Uterus (tissue), 4 donors: ENCODE data around the gene GOLGA6L25. TPM values are rescaled to one million over a fixed set of nuclear protein-coding genes. Genes with fewer than 3 reads are reported as not detected.
"Not testable (repeated sequence)": the region's sequence is repeated elsewhere in the genome, so short reads cannot be mapped to it uniquely, and the experiment has no call there.

Experiments used
- DNase-seq, 2 donors: peaks; one replicate each; pipeline ENCODE4 v3.0.0-alpha.2; 2019 to 2020
- H3K27ac ChIP-seq, 2 donors: fragments of 200-600 bp; sonication (generic); 1 replicate in 1 of 2; 2 replicates in 1 of 2; pipeline ENCODE4 v1.5.1; 2016 to 2018
- H3K27me3 ChIP-seq, 2 donors: fragments of 200-600 bp; sonication (generic); one replicate each; pipeline ENCODE4 v1.5.1; 2018 to 2019; ENCODE audit warnings: control low read depth in 1 of 2
- H3K36me3 ChIP-seq, 2 donors: fragments of 200-600 bp; sonication (generic); one replicate each; pipeline ENCODE4 v1.5.1; 2019; ENCODE audit warnings: control low read depth in 1 of 2
- H3K4me1 ChIP-seq, 2 donors: fragments of 200-600 bp; sonication (generic); one replicate each; pipeline ENCODE4 v1.5.1; 2018 to 2019; ENCODE audit warnings: control low read depth in 1 of 2
- H3K4me3 ChIP-seq, 2 donors: fragments of 200-600 bp; sonication (generic); 1 replicate in 1 of 2; 2 replicates in 1 of 2; pipeline ENCODE4 v1.5.1; 2018 to 2019; ENCODE audit warnings: mild to moderate bottlenecking in 1 of 2
- H3K9me3 ChIP-seq, 2 donors: fragments of 200-600 bp; sonication (generic); one replicate each; pipeline ENCODE4 v1.5.1; 2019; ENCODE audit warnings: control low read depth in 1 of 2
- intact Hi-C: fragments of 100-400 bp; cut with DNase I; formaldehyde crosslinking; loops from one replicate; pipeline ENCODE4 v1.15.1; 2023; ENCODE audit warnings: low total_unique reads
- total RNA-seq, 4 donors: library from RNA; depleted of rRNA in 3 of 4; stranded (reverse); fragments of >200 nt in 3 of 4; gene quantifications; one replicate each; pipeline versions ENCODE4 v1.1.0 to v1.2.4, GENCODE V29; 2014 to 2023
- donor health status: DM: yes; HTN: yes; CAD: no.

Gene GOLGA6L25, protein sequence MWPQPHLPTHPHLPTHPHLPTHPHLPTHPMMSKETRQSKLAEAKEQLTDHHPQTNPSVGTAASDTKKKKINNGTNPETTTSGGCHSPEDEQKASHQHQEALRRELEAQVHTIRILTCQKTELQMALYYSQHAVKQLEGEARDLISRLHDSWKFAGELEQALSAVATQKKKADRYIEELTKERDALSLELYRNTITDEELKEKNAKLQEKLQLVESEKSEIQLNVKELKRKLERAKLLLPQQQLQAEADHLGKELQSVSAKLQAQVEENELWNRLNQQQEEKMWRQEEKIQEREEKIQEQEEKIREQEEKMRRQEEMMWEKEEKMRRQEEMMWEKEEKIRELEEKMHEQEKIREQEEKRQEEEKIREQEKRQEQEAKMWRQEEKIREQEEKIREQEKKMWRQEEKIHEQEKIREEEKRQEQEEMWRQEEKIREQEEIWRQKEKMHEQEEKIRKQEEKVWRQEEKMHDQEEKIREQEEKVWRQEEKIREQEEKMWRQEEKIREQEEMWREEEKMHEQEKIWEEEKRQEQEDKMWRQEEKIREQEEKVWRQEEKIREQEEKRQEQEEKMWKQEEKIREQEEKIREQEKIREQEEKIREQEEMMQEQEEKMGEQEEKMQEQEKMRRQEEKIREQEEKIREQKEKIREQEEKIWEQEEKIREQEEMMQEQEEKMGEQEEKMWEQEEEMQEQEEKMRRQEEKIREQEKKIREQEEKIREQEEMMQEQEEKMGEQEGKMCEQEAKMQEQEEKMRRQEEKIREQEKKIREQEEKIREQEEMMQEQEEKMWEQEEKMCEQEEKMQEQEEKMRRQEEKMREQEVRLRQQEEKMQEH
- not detected for total RNA-seq

DNA sequence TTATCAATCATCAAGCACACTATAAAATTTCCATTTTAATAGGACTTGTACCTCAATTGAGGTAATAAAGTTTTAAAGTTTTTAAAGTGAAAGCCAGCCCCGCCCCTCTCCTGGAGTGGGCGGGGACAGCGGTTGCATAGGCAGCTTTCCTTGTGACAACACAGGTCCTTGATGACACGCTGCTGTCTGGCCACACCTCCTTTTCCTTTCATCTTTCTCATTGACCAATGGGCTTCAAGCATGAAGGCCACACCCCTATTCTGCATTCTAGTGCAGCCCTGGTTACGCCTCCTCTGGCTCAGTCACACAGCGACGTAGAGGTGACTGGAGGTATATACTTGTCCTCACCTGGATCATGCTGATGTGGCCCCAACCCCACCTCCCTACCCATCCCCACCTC is at the start of gene GOLGA6L25:
Gene GOLGA6L25 (plus strand): TSS at position 301 of the 400 bp plus-strand sequence. CDS start 61 bp downstream, at position 362.
- H3K36me3 ChIP-seq, H3K4me3 ChIP-seq, DNase-seq: not testable (repeated sequence)

DNA sequence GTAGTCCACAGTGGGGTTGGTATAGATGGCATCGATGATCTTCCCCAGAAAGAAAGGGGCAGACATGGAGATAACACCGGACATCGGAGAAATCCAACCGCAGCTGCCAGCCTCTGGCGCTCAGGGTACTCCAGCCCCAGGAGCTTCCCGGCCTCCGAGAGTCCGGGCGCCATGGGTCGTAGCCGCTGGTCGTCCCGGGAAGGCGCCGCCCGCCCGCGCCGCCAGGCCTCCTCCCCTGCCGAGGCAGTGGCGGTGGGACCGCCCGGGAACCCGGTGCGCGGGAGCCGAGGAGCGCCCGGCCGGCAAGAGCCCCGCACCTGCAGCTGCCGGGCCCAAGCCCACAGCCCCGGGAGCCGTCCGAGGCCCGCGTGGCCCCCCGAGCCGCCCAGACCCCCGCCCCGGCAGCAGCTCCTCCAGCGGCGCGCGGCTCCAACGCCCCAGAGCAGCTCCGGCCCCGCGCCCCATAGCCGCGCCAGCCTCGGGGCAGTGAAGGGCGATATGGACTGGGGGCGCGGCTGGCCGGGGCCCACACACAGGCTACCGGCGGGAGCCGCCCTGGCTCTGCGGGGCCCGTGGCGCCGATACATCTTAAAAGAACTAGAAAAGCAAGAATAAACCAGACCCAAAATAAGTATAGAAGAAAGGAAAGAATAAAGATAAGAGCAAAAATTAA is 45.0 kb upstream of the GOLGA6L25 start:
- H3K9me3 ChIP-seq, intact Hi-C loops, H3K36me3 ChIP-seq, H3K4me1 ChIP-seq, DNase-seq, H3K27ac ChIP-seq, H3K27me3 ChIP-seq, H3K4me3 ChIP-seq: not testable (repeated sequence)

More for the DNA sequence above, at the start of gene GOLGA6L25:
- H3K9me3 ChIP-seq, intact Hi-C loops, H3K27ac ChIP-seq, H3K4me1 ChIP-seq, H3K27me3 ChIP-seq: not testable (repeated sequence)

DNA sequence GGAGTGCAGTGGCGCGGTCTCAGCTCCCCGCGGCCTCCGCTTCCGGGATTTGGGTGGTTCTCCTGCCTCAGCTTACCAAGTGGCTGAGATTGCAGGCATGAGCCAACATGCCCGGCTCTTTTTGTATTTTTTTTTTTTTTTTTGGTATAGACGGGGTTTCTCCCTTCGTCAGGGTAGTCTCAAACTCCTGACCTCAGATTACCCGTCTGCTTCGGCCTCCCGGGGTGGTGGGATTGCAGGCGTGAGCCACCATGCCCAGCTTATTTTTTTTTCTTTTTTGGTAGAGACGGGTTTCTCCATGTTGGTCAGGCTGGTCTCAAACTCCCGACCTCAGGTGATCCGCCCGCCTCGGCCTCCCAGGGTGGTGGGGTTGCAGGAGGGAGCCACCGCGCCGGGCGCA is 39.2 kb upstream of the GOLGA6L25 start:
- DNase-seq, result not testable (repeated sequence)

DNA sequence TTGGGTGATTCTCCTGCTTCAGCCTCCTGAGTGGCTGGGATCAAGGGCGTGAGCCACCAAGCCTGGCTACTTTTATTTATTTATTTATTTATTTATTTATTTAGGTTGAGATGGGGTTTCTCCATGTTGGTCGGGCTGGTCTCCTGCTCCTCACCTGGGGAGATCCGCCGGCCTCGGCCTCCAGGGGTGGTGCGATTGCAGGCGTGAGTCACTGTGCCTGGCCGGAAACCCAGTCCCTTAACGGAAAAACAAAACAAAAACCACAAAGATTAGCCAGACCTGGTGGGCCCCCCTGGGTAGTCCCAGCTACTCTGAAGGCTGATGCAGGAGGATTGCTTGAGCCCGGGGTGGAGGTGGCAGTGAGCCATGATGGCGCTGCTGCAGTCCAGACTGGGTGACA is 38.2 kb upstream of the GOLGA6L25 start:
- H3K4me1 ChIP-seq, H3K36me3 ChIP-seq, H3K9me3 ChIP-seq, DNase-seq, H3K27ac ChIP-seq, H3K4me3 ChIP-seq, intact Hi-C loops, H3K27me3 ChIP-seq: not testable (repeated sequence)

More for the DNA sequence above, 39.2 kb upstream of the GOLGA6L25 start:
- H3K4me3 ChIP-seq, intact Hi-C loops, H3K27ac ChIP-seq, H3K36me3 ChIP-seq, H3K27me3 ChIP-seq, H3K9me3 ChIP-seq, H3K4me1 ChIP-seq: not testable (repeated sequence)

DNA sequence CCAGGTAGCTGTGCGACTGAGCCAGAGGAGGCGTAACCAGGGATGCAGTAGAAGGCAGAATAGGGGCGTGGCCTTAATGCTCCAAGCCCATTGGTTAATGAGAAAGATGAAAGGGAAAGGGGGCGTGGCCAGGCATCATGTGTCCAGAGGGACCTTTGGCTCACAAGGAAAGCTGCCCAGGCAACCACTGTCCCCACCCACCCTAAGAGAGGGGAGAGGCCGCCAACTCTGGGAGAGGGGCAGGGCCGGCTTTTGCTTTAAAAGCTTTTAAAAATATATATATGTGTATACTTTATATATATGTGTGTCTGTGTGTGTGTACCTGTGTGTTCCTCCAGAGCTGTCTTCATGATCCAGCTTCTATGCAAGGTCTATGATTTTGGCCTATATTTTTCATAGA is 20.4 kb upstream of the GOLGA6L25 start, which contains the start of gene GOLGA8G:
Gene GOLGA8G (minus strand): TSS at position 18 of the 400 bp plus-strand sequence. CDS start 62 bp downstream, outside the sequence.
- not testable (repeated sequence) for H3K4me3 ChIP-seq

DNA sequence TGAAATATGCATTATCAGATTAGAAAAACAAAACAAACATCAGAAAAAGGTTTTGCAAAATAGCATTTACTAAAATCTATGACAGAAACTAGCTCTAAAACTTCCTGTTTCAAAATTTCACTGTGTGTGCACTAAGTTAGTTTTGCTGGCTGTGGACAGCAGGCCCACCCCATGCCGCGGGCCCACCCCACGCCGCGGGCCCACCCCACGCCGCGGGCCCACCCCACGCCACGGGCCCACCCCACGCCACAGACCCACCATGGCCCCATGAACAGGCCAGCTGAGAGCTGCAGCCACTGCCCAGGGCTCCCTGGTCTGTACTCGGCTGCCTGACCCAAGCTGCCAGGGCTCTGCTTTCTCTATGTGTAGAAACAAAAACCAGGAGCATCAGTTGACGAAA is 20.0 kb downstream of the GOLGA6L25 start:
- intact Hi-C loops, H3K36me3 ChIP-seq, H3K4me1 ChIP-seq, H3K9me3 ChIP-seq, H3K4me3 ChIP-seq, DNase-seq, H3K27ac ChIP-seq, H3K27me3 ChIP-seq: not testable (repeated sequence)

More for the DNA sequence above, 20.4 kb upstream of the GOLGA6L25 start, which contains the start of gene GOLGA8G:
- H3K36me3 ChIP-seq, H3K9me3 ChIP-seq, H3K4me1 ChIP-seq, H3K27me3 ChIP-seq, intact Hi-C loops, H3K27ac ChIP-seq, DNase-seq: not testable (repeated sequence)

DNA sequence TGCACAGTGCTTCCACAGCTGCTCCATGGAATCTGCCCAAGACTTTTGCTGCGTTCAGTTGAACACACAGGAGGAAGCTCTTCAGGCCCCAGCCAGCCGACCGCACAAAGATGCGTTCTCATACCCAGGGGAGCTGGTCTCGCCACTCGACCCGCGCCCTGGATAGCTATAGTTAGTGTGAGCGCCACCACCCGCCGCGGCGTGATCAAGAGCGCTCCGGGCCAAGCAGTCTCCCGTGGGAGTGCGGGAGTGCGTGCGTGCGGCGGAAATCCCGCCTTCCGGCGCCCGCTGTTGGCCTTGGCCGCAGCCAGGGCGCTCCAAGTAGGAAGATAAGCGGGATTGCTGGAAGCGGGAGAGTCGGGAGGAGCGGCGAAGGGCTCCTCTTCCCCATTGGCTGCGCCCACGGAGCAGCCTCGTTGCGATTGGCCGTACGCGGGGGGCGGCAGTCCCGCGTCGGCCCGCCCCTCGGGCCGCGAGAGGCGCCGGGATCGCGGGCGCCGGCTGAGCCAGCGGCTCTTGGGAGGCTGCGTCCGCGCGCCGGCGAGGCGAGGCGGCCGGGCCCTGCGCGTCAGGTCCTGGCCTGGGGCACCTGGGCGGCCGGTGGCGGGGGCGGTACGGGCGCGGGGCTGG is 35.7 kb downstream of the GOLGA6L25 start:
- H3K9me3 ChIP-seq, H3K4me3 ChIP-seq, H3K36me3 ChIP-seq, intact Hi-C loops, DNase-seq, H3K27me3 ChIP-seq, H3K4me1 ChIP-seq: not testable (repeated sequence)
- H3K27ac ChIP-seq, result peak overlapping the region in 1 of 2 donors; percentile 55

DNA sequence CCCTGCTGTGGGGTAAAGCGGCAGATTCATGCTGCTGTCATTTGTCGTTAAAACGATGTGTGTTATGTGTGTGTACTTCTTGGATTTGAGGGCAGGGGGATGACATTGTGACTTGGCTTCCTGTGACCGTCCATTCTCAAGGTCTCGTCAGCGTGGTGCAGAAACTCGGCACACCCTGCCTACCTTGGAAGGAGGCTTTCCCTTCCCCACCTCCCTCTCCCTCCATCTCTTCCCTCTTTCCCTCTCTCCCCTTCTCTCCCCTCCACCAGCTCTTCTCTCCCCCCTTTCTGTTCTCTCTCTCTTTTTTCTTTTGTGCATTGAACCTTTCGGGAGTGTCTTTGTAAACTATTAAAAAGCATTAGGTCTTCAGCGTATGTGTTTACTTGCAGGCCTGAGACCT is 36.4 kb downstream of the GOLGA6L25 start:
- DNase-seq, H3K27ac ChIP-seq, H3K9me3 ChIP-seq, intact Hi-C loops, H3K4me1 ChIP-seq, H3K27me3 ChIP-seq, H3K36me3 ChIP-seq: not testable (repeated sequence)
- H3K4me3 ChIP-seq, result peak overlapping the region in 1 of 2 donors; percentile 28

DNA sequence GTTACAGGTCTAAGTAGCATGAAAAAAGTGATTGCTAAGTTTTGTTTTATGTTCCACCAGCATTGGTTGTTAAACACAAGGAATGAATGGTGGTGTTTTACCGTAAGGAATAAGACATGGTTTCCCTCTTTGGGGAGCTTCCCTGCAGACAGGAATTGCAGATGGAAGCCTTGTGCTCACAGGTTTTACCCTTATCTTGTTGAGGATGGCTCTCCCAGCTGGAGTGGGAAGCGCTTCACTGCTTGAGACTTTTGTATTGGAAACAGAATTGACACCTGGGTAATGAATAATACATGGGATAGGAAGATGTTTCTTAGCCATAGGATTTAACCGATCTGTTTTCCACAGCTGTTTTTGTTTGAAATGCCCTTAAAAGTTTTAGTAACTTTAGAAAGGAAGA is 39.0 kb downstream of the GOLGA6L25 start:
- intact Hi-C loops, H3K4me3 ChIP-seq, H3K36me3 ChIP-seq, H3K4me1 ChIP-seq, H3K9me3 ChIP-seq, DNase-seq, H3K27me3 ChIP-seq, H3K27ac ChIP-seq: not testable (repeated sequence)

DNA sequence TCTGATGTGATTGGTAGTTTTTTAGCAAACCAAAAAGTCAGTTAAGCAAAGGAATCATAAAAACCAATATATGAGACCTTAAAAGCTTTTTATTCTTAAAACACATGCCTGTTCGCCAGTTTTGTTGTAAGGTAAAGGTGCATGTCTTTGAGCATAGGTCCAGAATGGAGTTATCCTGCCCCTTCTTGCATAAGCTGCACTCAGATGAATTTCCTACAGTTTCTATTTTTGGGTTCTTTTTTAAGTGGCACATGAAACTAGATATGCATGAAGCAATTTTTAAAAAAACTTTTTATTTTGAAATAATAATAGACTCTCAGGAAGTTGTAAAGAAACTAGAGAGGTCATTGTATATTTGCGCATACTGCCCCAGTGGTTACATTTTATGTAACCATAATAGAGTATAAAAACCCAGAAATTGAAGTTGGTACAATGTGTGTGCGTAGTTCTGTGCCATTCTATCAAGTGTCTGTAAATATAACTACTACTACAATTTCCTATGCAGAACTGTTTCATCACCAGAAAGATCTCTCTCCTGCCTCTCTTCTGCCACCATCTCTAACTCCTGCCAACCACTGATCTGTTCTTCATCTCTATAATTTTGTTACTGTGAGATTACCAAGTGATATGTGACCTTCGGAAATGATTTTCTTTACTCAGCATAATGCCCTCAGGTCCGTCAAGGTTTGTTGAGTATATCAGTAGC is 40.2 kb downstream of the GOLGA6L25 start:
- H3K27ac ChIP-seq, H3K27me3 ChIP-seq, H3K9me3 ChIP-seq, DNase-seq, intact Hi-C loops, H3K36me3 ChIP-seq, H3K4me1 ChIP-seq, H3K4me3 ChIP-seq: not testable (repeated sequence)

DNA sequence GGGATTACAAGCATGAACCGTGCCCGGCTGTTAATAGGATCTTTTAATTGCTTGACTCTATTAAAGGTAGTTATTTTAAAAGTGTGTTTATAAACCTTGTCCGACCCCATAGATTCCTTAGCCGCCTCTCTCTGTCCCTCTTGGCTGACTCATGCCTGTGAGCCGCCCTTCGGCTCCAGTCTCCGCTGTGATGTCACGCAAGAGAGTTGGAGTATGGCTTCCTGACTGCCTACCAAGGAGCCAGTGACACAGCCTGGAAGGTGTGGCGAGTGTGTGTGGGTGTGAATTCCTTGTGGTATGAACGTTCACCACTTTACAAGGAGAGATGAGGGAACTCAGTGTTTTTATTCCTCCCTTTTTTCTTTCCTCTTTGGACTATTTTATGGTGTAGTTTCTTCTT is 44.1 kb downstream of the GOLGA6L25 start:
- H3K27ac ChIP-seq, DNase-seq, H3K27me3 ChIP-seq, H3K36me3 ChIP-seq, intact Hi-C loops, H3K4me1 ChIP-seq, H3K4me3 ChIP-seq, H3K9me3 ChIP-seq: not testable (repeated sequence)

DNA sequence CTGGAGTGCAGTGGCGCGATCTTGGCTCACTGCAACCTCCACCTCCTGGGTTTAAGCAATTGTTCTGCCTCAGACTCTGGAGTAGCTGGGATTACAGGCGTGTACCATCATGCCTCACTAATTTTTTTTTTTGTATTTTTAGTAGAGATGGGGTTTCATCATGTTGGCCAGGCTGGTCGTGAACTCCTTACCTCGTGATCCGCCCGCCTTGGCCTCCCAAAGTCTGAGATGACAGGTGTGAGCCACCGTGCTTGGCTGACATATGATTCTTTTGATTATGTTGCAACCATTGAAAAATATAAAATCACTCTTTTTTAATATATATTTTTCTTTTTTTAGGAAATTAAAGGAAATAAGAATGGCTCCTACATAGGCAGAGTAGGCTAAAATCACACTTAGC is 44.8 kb downstream of the GOLGA6L25 start:
- H3K27ac ChIP-seq, H3K4me3 ChIP-seq, DNase-seq, intact Hi-C loops, H3K27me3 ChIP-seq, H3K4me1 ChIP-seq, H3K36me3 ChIP-seq, H3K9me3 ChIP-seq: not testable (repeated sequence)
